K562 (cell line): ENCODE results near the gene SLC12A9. TPM values are rescaled to one million over a fixed set of nuclear protein-coding genes. Genes with fewer than 3 reads are reported as not detected.

ENCODE experiments used
- ATF4 ChIP-seq: fragments of 450-650 bp; formaldehyde crosslinking; IDR thresholded peaks from 2 replicates; pipeline ENCODE4 v1.4.0; 2022; ENCODE audit warnings: mild to moderate bottlenecking, moderate library complexity
- EWSR1 ChIP-seq: fragments of 450-650 bp; IDR thresholded peaks from 2 replicates; pipeline ENCODE4 v1.6.1; 2018; ENCODE audit warnings: borderline replicate concordance, mild to moderate bottlenecking, low read depth, moderate library complexity; ENCODE audit not compliant: partially characterized antibody
- GTF2B ChIP-seq: IDR thresholded peaks from 2 replicates; pipeline ENCODE4 v1.6.1; 2011; ENCODE audit not compliant: insufficient read length; ENCODE audit errors: extremely low read depth
- ID3 ChIP-seq, 2 experiments: fragments of 250-450 bp in 1 of 2; fragments of 450-650 bp in 1 of 2; sonication (Bioruptor Pico) in 1 of 2; IDR thresholded peaks; 2 replicates each; pipeline versions ENCODE4 v1.6.1 to v1.8.0; 2016 to 2021; ENCODE audit warnings: mild to moderate bottlenecking in 2 of 2, moderate library complexity in 2 of 2, missing compliant biosample characterization in 1 of 2, missing genetic modification characterization in 1 of 2
- MED1 ChIP-seq: sonication (generic); formaldehyde crosslinking; IDR thresholded peaks from 2 replicates; pipeline ENCODE4 v1.8.1; 2023; ENCODE audit warnings: missing genetic modification reagents, borderline replicate concordance
- MEIS2 ChIP-seq: fragments of 450-650 bp; IDR thresholded peaks from 2 replicates; pipeline ENCODE4 v1.6.1; 2014; ENCODE audit warnings: mild to moderate bottlenecking; ENCODE audit not compliant: partially characterized antibody
- RERE ChIP-seq: sonication (generic); formaldehyde crosslinking; IDR thresholded peaks from 2 replicates; pipeline ENCODE4 v1.8.0; 2023; ENCODE audit warnings: missing genetic modification reagents, mild to moderate bottlenecking, borderline replicate concordance
- TARDBP ChIP-seq: fragments of 450-650 bp; IDR thresholded peaks from 2 replicates; pipeline ENCODE4 v1.6.1; 2016
- U2AF2 ChIP-seq: fragments of 200-400 bp; formaldehyde crosslinking; optimal IDR thresholded peaks from 2 replicates; pipeline ENCODE3; 2017; ENCODE audit warnings: low read depth, mild to moderate bottlenecking, low read length
- VEZF1 ChIP-seq: fragments of 200-800 bp; sonication (Bioruptor generic); IDR thresholded peaks from 2 replicates; pipeline ENCODE4 v1.6.1; 2017; ENCODE audit warnings: missing genetic modification characterization, missing compliant biosample characterization
- WHSC1 ChIP-seq: IDR thresholded peaks from one replicate; pipeline ENCODE4 v1.6.1; 2012; ENCODE audit warnings: low read length, control low read depth, inconsistent platforms
- ZNF277 ChIP-seq: fragments of 250-450 bp; sonication (Bioruptor Pico); IDR thresholded peaks from 2 replicates; pipeline ENCODE4 v1.8.0; 2022; ENCODE audit warnings: inconsistent platforms, mild to moderate bottlenecking, moderate library complexity, borderline replicate concordance
- ZNF512 ChIP-seq: IDR thresholded peaks from 2 replicates; pipeline ENCODE4 v1.6.1; 2016; ENCODE audit warnings: missing genetic modification characterization, missing compliant biosample characterization
- polyA plus RNA-seq, 8 experiments: library from polyadenylated mRNA; depleted of rRNA in 4 of 8; stranded (reverse) in 5 of 8; unstranded in 3 of 8; fragments of >200 nt; fragmentation: Nextera tagmentation in 2 of 8; fragmentation: Illumina TruSeq in 1 of 8; extraction: Ambion mirVana in 2 of 8; extraction: Trizol in 1 of 8; gene quantifications; 2 replicates each; pipeline versions ENCODE4 v1.2.1 to v1.2.3, GENCODE V29; 2011 to 2014; ENCODE audit warnings: inconsistent platforms in 1 of 8, missing spikeins in 1 of 8
- total RNA-seq, 7 experiments: library from RNA; depleted of rRNA in 6 of 7; stranded (reverse); fragments of >200 nt in 6 of 7; fragmentation: Illumina TruSeq in 2 of 7; extraction: Trizol in 2 of 7; gene quantifications; 2 replicates each; pipeline versions ENCODE4 v1.2.1 to v1.2.3, GENCODE V29; 2011 to 2021; ENCODE audit warnings: low replicate concordance in 1 of 7

Gene SLC12A9
- total and polyA plus RNA-seq, 9 of the 15 experiments (the other 6 are each of a cell fraction or from before 2014, with no cell fraction given): 0.06 to 20.2 (median 10.7) TPM

- TF ChIP-seq VEZF1 (CRISPR knock-in tag) (peak; percentile 53; the same call in 1 of the 2 replicates), RERE (CRISPR knock-in tag) (no peak), TARDBP (peak; percentile 77; the same call in 1 of the 2 replicates), U2AF2 (no peak), GTF2B (no peak), MED1 (no peak), ZNF277 (CRISPR knock-in tag) (no peak), EWSR1 (no peak), ATF4 (CRISPR knock-in tag) (no peak), MEIS2 (no peak), WHSC1 (no peak), ZNF512 (tag) (no peak), ID3 (CRISPR knock-in tag; IDR thresholded peaks at IDR 0.05) (no peak), ID3 (tag; IDR thresholded peaks at IDR 0.05) (peak; percentile 49; the same call in 1 of the 2 replicates)
These were observed 15.2 kb upstream of the SLC12A9 start (continued) for GRCh38 chr7:100837099-100837836.
